ENCODE results near the gene COMMD1.
"Not testable (repeated sequence)": the region's sequence is repeated elsewhere in the genome, so short reads cannot be mapped to it uniquely, and the experiment has no call there.

Gene COMMD1

DNA sequence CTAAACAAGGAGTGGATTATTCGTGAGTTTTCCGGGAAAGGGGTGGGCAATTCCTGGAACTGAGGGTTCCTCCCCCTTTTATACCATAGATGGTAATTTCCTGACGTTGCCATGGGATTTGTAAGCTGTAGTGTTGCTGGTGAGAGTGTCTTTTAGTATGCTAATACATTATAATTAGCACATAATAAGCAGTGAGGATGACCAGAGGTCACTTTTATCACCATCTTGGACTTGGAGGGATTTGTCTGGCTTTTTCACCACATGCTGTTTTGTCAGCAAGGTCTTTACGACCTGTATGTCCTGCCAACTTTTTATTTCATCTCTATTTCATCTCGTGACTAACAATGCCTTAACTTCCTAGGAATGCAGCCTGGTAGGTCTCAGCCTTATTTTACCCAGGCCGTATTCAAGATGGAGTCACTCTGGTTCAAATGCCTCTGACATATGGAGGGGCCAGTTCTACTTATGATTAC is 165.7 kb downstream of the COMMD1 start:
- DNase-seq (ENCODE audit: low read depth in 1 of 2, low spot score in 1 of 2) = no peak

GRCh38 chr2:62071760-62072680 is 166.5 kb downstream of the COMMD1 start:
- no peak for DNase-seq (ENCODE audit: low read depth in 1 of 2, low spot score in 1 of 2)

- no peak for DNase-seq (ENCODE audit: low read depth in 1 of 2, low spot score in 1 of 2)
Measured at GRCh38 chr2:62074233-62074632, 168.8 kb downstream of the COMMD1 start.

DNA sequence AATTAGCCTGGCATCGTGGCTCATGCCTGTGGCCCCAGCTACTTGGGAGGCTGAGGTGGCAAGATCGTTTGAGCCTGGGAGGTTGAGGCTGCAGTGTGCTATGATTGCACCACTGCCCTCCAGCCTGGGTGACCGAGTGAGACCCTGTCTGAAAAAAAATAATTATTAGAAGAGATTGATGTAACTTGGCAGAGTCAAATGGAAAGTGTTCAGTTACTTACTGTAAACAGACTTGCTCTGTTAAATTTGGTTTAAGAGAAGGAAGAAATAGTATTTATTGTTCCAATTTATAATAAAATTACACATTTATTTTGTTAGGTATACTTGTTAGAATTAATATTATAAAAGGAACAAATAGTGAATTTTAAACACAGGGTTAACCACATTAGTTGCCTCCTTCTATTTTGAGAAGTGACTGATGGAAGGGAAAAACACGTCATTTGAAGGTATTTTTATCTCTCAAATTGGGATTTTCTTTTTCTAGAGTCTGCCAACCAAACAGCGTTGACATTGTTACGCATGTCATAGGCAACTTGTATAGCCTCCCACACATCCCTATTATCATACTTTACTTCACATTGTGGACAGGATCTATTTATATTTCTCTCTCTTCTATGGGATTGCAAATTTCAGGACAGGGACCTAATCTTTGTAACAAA is 171.6 kb downstream of the COMMD1 start:
- no peak for DNase-seq (ENCODE audit: low read depth in 1 of 2, low spot score in 1 of 2)

DNA sequence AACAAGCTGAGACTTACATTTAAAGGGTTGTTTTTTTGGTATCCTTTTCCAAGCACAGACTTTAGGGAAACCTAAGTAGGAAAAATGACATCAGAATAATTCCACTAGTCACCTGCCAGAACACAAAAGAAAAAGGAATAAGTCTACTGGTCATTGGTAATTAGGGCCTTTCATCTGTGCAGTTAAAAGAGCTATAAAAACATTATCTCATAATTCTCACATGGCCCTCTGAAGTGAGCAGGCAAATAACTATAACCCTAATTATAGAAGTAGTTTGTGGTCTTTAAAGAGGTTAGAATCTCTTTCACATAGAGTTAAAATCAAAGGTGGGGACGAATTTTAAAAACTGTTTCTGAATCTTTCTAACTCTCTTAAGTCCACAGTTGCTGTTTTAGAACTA is 179.3 kb downstream of the COMMD1 start:
- DNase-seq (ENCODE audit: low read depth in 1 of 2, low spot score in 1 of 2) = no peak

GRCh38 chr2:62089658-62090057 is 184.2 kb downstream of the COMMD1 start:
- DNase-seq (ENCODE audit: low read depth in 1 of 2, low spot score in 1 of 2) = no peak

DNA sequence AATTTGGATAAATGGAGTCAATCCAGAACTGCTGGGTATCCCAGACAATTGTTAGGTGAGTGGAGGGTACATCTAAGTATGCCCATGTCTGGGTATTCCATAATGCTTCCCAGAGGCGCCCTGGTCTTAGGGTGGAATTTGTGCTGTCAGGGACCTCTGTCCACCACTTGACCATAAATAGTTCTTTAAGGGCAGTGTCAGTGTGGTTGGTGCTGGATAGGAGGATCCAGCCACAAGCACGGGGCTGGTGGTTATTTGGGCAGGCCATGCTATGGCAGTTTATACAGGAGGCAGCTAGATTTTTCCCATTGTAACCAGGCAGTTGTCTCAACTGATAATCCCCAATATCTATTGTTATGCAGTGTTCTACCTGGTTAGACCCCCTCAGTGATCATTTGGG is 186.0 kb downstream of the COMMD1 start:
- DNase-seq (ENCODE audit: low read depth in 1 of 2, low spot score in 1 of 2) = no peak

DNA sequence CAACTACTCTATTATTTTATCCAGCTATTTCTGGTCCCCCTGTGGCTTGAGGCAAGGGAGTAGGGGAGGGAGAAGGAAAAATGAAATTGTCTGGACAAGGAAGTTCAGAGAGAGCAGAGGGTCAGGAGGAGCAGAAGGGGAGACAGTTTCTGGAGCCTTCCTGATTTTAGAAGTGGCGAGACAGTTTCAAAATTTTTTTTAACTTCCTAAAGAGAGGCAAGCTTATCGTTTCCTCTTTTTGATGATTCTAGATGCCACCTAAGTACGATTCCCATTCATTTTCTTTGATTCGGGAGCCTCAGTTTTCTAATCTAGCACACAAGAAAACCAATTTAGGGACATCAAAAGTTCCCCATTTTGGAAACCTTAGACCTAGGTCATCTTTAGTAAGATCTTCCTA is 193.6 kb downstream of the COMMD1 start:
- DNase-seq (ENCODE audit: low read depth in 1 of 2, low spot score in 1 of 2) = no peak

GRCh38 chr2:62099523-62100175 is 194.2 kb downstream of the COMMD1 start:
- DNase-seq (ENCODE audit: low read depth in 1 of 2, low spot score in 1 of 2) = no peak

GRCh38 chr2:62101886-62102285 is 196.4 kb downstream of the COMMD1 start:
- DNase-seq (ENCODE audit: low read depth in 1 of 2, low spot score in 1 of 2) = no peak

DNA sequence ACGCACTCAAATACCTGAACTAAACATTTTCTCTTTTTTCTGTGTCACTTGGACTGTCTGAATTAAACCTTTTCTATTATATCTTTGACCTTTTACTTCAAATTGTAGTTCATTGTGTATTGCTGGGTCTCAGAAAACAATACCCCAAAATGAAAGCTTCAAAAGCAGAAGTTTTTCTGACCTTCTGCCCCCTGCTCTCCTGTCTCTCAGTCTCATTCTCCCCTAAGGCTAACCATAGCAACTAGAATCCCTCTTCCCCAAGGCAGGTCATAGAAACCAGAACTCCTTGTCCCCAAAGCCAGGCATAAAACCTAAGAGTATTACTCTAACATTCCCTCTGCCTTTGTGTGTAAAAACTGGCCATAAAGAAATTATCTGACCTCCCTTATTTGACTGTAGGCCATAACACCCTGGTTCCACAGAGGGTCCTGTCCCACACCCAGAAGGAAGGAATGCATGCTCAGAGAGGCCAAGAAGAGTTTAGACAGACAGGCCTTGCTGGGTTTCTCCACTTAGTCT is 197.0 kb downstream of the COMMD1 start:
- DNase-seq (ENCODE audit: low read depth in 1 of 2, low spot score in 1 of 2) = no peak

DNA sequence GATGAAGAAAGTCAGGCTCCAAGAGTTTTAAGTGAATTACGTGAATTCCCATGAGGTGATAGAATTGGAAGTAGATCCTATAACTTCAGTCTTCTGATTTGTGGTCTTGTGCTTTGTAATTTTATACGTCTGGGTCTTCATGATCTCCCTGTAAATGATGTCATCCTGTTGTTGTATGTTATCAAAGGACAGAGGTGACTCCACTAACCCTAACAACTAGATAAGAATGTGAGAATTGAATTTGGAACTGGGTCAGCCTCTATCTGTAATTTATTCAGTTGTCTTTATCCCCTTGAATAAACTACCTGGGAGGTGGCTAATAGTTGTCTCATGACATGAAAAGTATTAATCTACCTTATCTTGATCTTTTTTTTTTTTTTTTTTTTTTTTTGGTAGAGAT is 204.1 kb downstream of the COMMD1 start:
- DNase-seq (ENCODE audit: low read depth in 1 of 2, low spot score in 1 of 2) = no peak

GRCh38 chr2:62110415-62111025 is 205.0 kb downstream of the COMMD1 start:
- no peak for DNase-seq (ENCODE audit: low read depth in 1 of 2, low spot score in 1 of 2)

DNA sequence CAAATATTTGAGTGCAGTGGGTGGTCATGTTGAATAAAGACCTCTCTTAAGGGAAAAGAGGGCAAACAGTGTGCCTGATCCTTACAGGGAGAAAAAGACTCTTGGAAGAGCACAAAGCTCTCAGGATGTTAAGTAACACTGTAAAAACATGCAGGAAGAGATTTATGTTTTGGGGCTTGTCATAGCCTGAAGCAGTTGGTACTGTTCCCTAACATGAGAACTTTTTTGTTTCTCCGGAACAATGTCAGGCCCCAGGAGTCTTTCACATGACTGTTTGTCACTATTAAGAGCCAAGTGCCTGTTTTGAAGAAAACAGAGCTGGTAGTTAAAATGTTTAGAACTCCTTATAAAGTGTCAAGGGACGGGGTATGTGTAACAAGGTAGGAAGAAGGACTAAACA is 206.7 kb downstream of the COMMD1 start:
- DNase-seq (ENCODE audit: low read depth in 1 of 2, low spot score in 1 of 2) = no peak

DNA sequence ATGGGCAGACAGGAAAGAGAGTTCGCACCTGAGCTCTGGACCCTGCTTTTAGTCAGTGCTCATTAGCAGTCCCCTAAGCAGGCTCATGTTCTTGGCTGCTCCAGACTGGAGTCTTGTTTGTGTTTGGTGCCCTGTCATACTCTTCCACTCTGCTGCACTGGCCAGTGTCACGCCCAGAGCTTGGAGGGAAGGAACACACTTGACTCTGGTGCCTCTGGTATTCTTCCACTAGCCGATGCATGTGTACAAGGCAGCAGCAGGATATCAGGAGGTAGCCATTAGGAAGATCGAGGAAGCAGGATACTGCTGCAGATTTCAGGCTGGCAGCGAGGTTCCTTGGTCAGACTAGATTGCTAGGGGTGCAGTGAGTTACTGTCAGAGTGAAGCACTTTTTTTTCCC is 209.1 kb downstream of the COMMD1 start:
- no peak for DNase-seq (ENCODE audit: low read depth in 1 of 2, low spot score in 1 of 2)

DNA sequence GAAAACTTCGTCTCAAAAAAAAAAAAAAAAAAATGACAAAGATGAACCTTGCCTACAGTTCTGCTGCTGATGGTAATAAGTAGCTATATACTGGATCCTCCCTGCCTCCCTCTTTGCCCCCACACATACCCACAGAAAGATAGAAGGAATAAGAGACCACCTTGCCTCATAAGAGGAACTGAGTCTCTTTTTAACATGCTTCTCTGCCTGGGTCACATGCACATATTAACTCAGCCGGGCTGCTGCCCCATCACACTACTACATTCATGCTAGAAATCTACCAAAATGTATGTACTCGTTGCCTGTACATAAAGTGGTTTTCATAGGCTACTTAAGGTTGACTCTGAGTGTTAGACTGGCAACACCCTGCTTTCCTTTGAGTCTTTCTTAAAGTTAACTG is 211.5 kb downstream of the COMMD1 start:
- no peak for DNase-seq (ENCODE audit: low read depth in 1 of 2, low spot score in 1 of 2)

DNA sequence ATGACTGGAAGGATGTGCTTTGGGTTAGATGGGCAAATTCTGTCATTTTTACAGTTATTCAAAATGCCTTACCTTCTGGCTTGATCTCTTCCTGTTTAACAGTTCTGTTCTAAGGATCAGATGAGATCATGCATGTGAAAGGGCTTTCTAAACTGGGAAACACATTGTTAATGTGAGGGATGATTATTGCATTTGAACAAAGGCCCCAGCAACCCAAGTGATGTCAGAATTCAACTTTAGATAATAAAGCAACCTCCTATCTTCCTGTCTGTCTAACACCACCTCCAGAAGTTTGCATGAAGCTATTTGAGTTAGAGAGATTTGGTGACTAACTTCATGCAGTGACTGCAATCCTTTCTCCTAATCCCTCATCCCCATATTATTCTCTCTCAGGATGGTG is 212.7 kb downstream of the COMMD1 start:
- DNase-seq (ENCODE audit: low read depth in 1 of 2, low spot score in 1 of 2) = no peak

DNA sequence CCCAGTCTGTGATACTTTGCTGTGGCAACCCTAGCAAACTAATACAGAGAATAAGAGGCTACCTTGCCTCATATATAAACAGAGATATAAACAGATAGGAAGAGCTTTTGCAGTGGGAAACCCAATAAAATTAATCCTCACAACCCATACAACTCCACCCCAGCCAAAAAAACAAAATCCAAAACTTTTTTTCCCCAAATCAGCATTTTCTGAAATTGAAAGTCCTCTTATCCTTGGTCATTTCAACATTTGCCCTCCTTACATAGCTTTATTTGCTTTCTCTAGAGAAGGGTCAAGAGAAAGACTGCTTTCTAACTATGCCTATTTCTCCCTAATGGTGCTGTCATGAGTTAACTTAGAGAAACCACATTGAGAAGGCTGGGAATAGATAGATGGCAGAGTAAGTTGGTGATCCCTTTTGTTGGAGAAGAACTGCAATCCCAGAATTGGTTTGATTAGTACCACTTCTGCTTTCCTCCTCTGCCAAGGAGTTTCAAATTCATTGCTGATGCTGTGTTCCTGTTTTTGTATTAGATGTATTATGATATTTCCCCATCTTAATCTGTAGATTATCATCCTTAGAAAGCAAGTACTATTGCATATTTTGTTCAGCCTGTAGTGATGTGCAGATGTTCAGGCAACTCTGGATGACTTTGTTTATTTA is 214.0 kb downstream of the COMMD1 start:
- DNase-seq (ENCODE audit: low read depth in 1 of 2, low spot score in 1 of 2) = no peak

GRCh38 chr2:62126239-62126638 is 220.8 kb downstream of the COMMD1 start:
- DNase-seq (ENCODE audit: low read depth in 1 of 2, low spot score in 1 of 2) = not testable (repeated sequence)

- DNase-seq (ENCODE audit: low read depth in 1 of 2, low spot score in 1 of 2) = no peak
Measured at GRCh38 chr2:62133320-62133823, 227.9 kb downstream of the COMMD1 start.

Data from activated T-helper 1 cell treated with anti-CD3 and anti-CD28 coated beads, Interleukin-2, amount 50 U/mL, for 16 hours (primary cell).